GM21723 (cell line): ENCODE results near the gene MED26.
"Not testable (repeated sequence)": the region's sequence is repeated elsewhere in the genome, so short reads cannot be mapped to it uniquely, and the experiment has no call there.

Experiments
- ATAC-seq: cut with Tn5 transposase; IDR thresholded peaks from one replicate; pipeline ENCODE4 v1.9.1; 2021; ENCODE audit warnings: mild to moderate bottlenecking, moderate library complexity; ENCODE audit not compliant: unreplicated experiment

MED26 gene

GRCh38 chr19:16575861-16576689 is 51.9 kb downstream of the MED26 start:
- no peak for ATAC-seq

DNA sequence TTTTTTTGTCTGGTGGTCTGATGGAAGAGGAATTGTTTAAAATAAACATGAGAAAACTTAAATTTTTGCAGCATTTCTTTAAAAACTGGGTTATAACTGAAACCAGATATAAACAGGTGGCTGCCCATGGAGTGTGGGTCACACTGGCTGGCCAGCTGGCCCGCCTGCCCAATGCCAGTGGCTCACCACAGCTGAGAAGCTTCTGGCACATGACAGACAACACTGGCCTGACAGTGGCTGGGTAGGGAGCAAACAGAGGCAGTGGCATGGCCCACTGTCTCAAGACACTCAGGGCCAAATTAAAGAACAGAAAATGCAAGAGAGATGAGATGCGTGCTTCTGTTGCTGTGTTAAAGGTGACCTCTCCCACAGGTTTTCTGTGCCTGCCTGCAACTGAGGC is 52.7 kb downstream of the MED26 start:
- no peak for ATAC-seq

DNA sequence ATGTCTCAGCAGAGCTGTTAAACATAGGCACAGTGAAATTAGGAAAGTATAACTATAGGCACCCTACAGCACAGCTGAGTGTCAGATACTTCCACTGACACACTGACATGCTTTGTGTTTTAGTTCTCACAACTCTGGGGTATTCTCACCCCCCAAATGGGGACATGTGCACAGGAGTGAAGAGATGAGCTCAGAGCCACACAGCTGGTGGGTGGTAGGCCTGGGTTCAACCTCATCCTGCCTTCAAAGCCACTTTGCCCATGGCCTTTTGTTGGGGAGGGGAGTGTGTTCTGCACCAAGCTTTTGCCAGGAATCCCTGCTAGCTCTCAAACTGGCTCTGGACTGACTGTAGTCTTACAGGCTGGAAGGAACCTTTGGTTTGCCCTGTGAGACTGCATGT is 54.1 kb downstream of the MED26 start:
- ATAC-seq: no peak

DNA sequence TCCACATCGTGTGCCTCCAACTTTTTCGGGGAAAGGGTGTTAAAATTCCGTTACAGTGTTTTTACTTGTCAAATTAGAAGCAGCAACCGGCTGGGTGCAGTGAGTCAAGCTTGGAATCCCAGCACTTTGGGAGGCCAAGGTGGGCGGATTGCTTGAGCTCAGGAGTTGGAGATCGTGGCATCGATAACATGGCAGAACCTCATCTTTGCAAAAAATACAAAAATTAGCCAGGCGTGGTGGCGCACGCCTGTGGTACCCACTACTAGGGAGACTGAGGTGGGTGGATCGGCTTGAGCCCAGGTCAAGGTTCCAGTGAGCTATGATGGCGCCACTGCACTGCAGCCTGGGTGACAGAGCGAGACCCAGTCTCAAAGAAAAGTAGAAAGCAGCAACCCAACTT is 54.7 kb downstream of the MED26 start:
- no peak for ATAC-seq

GRCh38 chr19:16572332-16573211 is 55.4 kb downstream of the MED26 start, which contains the start of gene SLC35E1:
SLC35E1 (minus strand) TSS chr19:16572415; CDS start chr19:16572364, 51 bp downstream.
- peak; percentile 75 for ATAC-seq

DNA sequence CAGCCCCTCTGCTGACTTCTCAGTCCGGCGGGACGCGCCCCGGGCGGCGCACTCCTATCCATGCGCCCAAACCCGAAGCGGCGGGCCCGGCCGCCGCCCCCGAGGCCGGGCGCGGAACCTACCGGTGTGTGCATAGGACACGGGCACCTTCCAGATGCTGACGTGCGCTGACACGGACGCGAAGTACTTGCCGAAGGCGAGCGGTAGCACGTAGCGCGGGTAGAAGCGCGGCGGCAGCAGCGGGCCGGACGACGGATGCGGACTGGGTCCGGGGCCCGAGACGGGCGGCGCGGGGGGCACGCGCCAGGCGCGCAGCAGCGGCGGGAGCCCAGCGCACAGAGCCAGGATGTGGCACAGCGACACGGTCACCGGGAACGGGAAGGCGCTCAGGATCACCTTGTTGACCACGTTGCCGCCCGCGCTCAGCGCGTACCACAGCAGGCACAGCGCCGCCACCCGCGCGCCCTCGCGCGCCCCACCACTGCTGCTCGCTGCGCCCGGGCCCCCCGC is 56.1 kb downstream of the MED26 start:
- ATAC-seq: no peak

DNA sequence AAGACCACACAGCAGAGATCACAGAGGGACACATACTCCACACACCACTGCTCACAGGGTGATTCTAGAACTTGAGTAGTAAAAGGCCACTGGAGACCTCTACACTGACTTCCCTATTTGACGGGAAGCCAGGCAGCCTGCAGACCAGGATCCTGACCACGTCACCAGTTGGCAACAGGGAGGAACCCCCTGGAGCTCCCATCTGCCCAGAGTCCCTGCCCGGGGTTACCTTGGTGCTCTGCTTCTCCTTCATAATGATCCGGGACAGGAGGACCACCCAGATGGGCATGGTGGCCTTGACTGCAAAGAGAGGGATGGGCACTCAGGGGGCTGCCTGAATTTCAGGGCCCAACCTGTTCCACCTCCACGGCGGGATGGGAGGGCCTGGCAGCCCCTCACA is 56.7 kb downstream of the MED26 start:
- ATAC-seq: no peak

DNA sequence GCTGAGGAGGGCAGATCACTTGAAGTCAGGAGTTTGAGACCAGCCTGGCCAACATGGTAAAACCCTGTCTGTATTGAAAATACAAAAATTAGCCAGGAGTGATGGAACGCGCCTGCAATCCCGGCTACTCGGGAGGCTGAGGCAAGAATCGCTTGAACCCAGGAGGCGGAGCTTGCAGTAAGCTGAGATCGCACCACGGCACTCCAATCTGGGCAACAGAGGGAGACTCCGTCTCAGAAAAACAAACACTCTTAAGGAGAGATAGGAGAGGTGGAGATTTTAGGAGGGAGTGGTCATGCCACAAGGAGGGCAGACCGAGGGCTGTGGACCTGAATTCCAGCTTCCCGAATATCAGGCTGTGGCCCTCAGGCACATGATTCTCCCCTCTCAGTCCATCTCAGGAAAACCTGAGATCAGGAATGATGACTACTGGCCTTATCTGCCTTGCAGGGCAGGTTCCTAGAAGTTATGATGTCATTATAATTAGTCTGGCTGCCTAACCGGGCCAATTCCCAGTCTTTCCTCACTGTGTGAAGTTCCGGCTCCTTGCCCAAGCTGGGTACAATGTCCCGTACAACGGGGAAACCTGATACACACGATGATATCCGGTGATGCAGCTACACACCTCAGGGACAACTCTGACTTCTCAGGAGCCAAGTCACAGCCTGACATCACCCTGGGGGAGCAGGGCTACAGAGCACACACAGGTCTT is 58.2 kb downstream of the MED26 start:
- no peak for ATAC-seq

GRCh38 chr19:16566702-16567101 is 61.3 kb downstream of the MED26 start:
- ATAC-seq: no peak

- ATAC-seq: no peak
Measured at GRCh38 chr19:16566161-16566560, 61.8 kb downstream of the MED26 start.

DNA sequence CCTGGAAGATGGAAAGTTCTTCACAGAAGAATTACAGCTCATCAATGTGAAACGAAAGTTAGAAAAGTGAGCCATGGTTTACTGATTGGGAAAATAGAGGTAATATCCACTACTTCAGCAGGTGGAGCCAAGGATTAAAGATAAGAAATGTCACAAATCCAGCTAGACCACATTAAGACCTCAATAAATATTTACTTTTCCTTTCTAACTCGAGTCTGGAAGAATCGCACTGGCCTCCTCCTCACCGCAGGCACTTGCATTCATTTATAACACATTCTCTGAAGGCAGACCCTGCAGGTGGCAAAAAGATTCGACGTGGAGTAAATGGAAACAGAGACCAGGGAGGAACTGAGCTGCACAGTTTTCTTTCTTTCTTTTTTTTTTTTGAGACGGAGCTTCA is 63.2 kb downstream of the MED26 start:
- ATAC-seq: no peak

- ATAC-seq: no peak
Measured at GRCh38 chr19:16562608-16563025, 65.4 kb downstream of the MED26 start.

DNA sequence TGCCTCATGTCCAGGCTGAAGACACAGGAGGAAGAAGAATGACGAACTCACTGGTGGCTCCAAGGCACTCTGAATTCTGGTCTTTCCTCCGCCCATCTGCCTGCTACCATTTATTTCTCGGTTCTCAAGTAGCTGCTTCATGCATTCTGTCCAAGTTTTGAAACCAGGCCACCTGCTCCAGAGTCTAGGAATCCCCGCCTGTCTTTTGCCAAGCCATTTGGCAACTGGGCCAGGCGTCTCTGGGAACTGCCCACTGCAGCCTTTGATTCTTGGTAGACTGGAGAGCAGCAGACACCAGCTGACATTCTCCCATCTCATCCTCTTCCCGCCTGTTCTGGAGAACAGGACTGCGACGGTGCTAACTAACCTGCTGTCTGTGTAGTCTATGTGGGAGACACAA is 66.6 kb downstream of the MED26 start:
- ATAC-seq: no peak

- no peak for ATAC-seq
Measured at GRCh38 chr19:16559780-16560276, 68.2 kb downstream of the MED26 start.

GRCh38 chr19:16554776-16555175 is 73.2 kb downstream of the MED26 start:
- ATAC-seq: no peak

DNA sequence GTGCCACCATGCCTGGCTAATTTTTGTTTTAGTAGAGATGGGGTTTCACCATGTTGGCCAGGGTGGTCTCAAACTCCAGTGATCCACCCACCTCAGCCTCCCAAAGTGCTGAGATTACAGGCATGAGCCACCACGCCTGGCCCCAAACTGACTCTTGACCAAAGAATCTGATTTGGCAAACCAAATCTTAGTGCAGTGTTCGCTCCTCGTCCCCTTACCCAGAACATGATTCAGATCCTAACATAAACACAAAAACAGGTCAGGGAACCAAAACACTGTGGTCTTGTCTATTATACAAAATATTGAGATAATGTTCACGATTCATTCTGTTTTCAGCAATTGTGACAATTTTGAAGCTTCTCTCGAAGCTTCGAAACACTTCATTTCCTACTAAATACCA is 76.1 kb downstream of the MED26 start:
- not testable (repeated sequence) for ATAC-seq

DNA sequence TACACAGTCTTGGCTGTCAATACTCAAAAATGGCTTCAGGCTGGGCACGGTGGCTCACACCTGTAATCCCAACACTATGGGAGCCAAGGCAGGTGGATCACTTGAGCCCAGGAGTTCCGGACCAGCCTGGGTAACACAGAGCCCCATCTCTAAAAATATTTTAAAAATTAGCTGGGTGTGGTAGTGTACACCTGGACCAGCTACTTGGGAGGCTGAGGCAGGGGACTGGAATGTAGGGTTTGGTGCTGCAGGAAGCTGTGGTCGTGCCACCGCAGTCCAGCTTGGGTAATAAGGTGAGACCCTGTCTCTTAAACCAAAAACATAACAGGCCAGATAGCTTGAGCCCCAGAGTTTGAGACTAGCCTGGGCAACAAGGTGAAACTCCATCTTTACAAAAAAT is 79.0 kb downstream of the MED26 start:
- ATAC-seq: no peak

DNA sequence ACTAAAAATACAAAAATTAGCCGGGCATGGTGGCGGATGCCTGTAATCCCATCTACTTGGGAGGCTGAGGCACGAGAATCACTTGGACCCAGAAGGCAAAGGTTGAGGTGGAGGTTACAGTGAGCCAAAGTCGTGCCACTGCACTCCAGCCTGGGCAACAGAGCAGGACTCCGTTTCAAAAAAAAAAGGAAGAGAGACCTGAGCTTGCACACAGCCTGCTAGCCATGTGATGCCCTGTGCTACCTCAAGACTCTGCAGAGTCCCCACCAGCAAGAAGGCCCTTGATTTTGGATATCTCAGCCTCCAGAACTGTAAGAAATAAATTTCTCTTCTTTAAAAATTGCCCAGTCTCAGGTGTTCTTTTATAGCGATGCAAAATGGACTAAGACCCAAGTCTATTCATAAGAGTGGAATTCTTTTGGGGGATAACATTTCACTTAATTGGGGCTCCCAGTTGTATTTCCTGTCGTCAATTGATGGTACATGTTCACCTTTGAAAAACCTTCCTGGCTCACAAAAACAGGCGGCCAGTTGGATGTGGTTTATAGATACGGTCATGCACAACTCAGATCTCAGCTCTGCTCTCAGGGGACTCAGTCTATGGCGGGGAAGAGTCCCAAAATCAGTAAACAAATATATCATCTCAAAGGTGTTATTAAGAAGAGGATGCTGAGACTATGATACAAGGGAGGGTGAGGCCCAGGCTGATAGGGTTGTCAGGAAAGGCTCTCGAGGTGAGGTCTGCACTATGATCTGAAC is 83.4 kb downstream of the MED26 start:
- no peak for ATAC-seq

- ATAC-seq: not testable (repeated sequence)
Measured at GRCh38 chr19:16543734-16544133, 84.3 kb downstream of the MED26 start.

GRCh38 chr19:16542910-16543472 is 85.0 kb downstream of the MED26 start:
- ATAC-seq: no peak
